HEK293 (cell line): Measurements from ENCODE around the gene RPS6KA5.

Experiments
- CTCF ChIA-PET: fragments of 350-600 bp; formaldehyde crosslinking; extraction: SDS; loops from one replicate; lab custom pipeline; 2021; ENCODE audit warnings: antibody characterized with exemption; lab: Yijun Ruan, JAX
- POLR2A ChIA-PET: fragments of 300-600 bp; formaldehyde crosslinking; extraction: SDS; loops from one replicate; lab custom pipeline; 2020; ENCODE audit warnings: antibody characterized with exemption, inconsistent platforms; lab: Yijun Ruan, JAX
- H3K27ac ChIP-seq: fragments of 200-500 bp; sonication (Bioruptor generic); 2 replicates; pipeline ENCODE4 v1.5.1; 2014; ENCODE audit warnings: low read depth, low read length, control low read depth, inconsistent platforms; ENCODE audit errors: extremely low read depth
- H3K36me3 ChIP-seq, 2 experiments: fragments of 200-500 bp in 1 of 2; sonication (Bioruptor generic) in 1 of 2; 1 replicate in 1 of 2; 2 replicates in 1 of 2; pipeline ENCODE4 v1.5.1; 2014 to 2017; ENCODE audit warnings: inconsistent platforms in 2 of 2, low read length in 2 of 2; ENCODE audit not compliant: control insufficient read depth in 2 of 2, insufficient read depth in 1 of 2
- H3K4me1 ChIP-seq: fragments of 200-500 bp; sonication (Bioruptor generic); 2 replicates; pipeline ENCODE4 v1.5.1; 2014; ENCODE audit warnings: mild to moderate bottlenecking, low read length, inconsistent platforms; ENCODE audit not compliant: control insufficient read depth, insufficient read depth
- H3K4me3 ChIP-seq: 2 replicates; pipeline ENCODE4 v1.5.1; 2011; ENCODE audit warnings: low read depth, mild to moderate bottlenecking, control low read depth, low read length, moderate library complexity
- H3K9me3 ChIP-seq: fragments of 200-500 bp; sonication (Bioruptor generic); 2 replicates; pipeline ENCODE4 v1.5.1; 2014; ENCODE audit warnings: low read depth, low read length, inconsistent platforms; ENCODE audit not compliant: control insufficient read depth, insufficient read depth
- HOXC10 ChIP-seq: sonication (generic); formaldehyde crosslinking; IDR thresholded peaks from 2 replicates; pipeline ENCODE4 v1.8.1; 2023; ENCODE audit warnings: mild to moderate bottlenecking, missing genetic modification reagents
- SALL2 ChIP-seq: fragments of 450-650 bp; formaldehyde crosslinking; IDR thresholded peaks from 2 replicates; pipeline ENCODE4 v1.5.0; 2017; ENCODE audit warnings: missing biosample characterization, mild to moderate bottlenecking, missing genetic modification characterization, borderline replicate concordance
- SP7 ChIP-seq: fragments of 450-650 bp; formaldehyde crosslinking; IDR thresholded peaks from 2 replicates; pipeline ENCODE4 v1.5.1; 2016; ENCODE audit warnings: missing biosample characterization, missing genetic modification characterization
- ZBTB11 ChIP-seq: fragments of 450-650 bp; formaldehyde crosslinking; conservative IDR thresholded peaks from 2 replicates; pipeline ENCODE4 v1.5.1; 2016; ENCODE audit warnings: low read depth, missing biosample characterization, missing genetic modification characterization
- ZBTB21 ChIP-seq: fragments of 450-650 bp; formaldehyde crosslinking; IDR thresholded peaks from 2 replicates; pipeline ENCODE4 v1.5.1; 2017; ENCODE audit warnings: missing biosample characterization, missing genetic modification characterization
- ZBTB7A ChIP-seq: fragments of 450-650 bp; formaldehyde crosslinking; IDR thresholded peaks from 2 replicates; pipeline ENCODE4 v1.5.1; 2016; ENCODE audit warnings: low read depth, missing biosample characterization, missing genetic modification characterization
- ZFP37 ChIP-seq: fragments of 450-650 bp; formaldehyde crosslinking; IDR thresholded peaks from 2 replicates; pipeline ENCODE4 v1.5.1; 2016; ENCODE audit warnings: missing biosample characterization, missing genetic modification characterization
- ZNF10 ChIP-seq: fragments of 450-650 bp; formaldehyde crosslinking; IDR thresholded peaks from 2 replicates; pipeline ENCODE4 v1.5.1; 2017; ENCODE audit warnings: missing biosample characterization, missing genetic modification characterization
- ZNF114 ChIP-seq: fragments of 450-650 bp; formaldehyde crosslinking; IDR thresholded peaks from 2 replicates; pipeline ENCODE4 v1.5.0; 2017; ENCODE audit warnings: missing biosample characterization, missing genetic modification characterization
- ZNF146 ChIP-seq: fragments of 450-650 bp; formaldehyde crosslinking; IDR thresholded peaks from 2 replicates; pipeline ENCODE4 v1.5.1; 2016; ENCODE audit warnings: missing biosample characterization, missing genetic modification characterization
- ZNF16 ChIP-seq: fragments of 450-650 bp; formaldehyde crosslinking; IDR thresholded peaks from 2 replicates; pipeline ENCODE4 v1.5.1; 2016; ENCODE audit warnings: low read depth, missing biosample characterization, missing genetic modification characterization
- ZNF169 ChIP-seq: fragments of 450-650 bp; formaldehyde crosslinking; IDR thresholded peaks from 2 replicates; pipeline ENCODE4 v1.5.1; 2016; ENCODE audit warnings: missing biosample characterization, missing genetic modification characterization
- ZNF18 ChIP-seq: fragments of 450-650 bp; formaldehyde crosslinking; IDR thresholded peaks from 2 replicates; pipeline ENCODE4 v1.5.1; 2016; ENCODE audit warnings: missing biosample characterization, missing genetic modification characterization
- ZNF2 ChIP-seq: fragments of 450-650 bp; formaldehyde crosslinking; IDR thresholded peaks from 2 replicates; pipeline ENCODE4 v1.5.1; 2016; ENCODE audit warnings: missing biosample characterization, missing genetic modification characterization
- ZNF366 ChIP-seq: fragments of 450-650 bp; formaldehyde crosslinking; conservative IDR thresholded peaks from 2 replicates; pipeline ENCODE4 v1.5.1; 2016; ENCODE audit warnings: missing biosample characterization, missing genetic modification characterization
- ZNF398 ChIP-seq: fragments of 450-650 bp; formaldehyde crosslinking; IDR thresholded peaks from 2 replicates; pipeline ENCODE4 v1.5.1; 2017; ENCODE audit warnings: missing biosample characterization, missing genetic modification characterization
- ZNF654 ChIP-seq: fragments of 450-650 bp; formaldehyde crosslinking; IDR thresholded peaks from 2 replicates; pipeline ENCODE4 v1.5.1; 2016; ENCODE audit warnings: low read depth, missing biosample characterization, missing genetic modification characterization
- ZNF660 ChIP-seq: fragments of 450-650 bp; IDR thresholded peaks from 2 replicates; pipeline ENCODE4 v1.5.1; 2018; ENCODE audit warnings: missing biosample characterization, mild to moderate bottlenecking, missing genetic modification characterization
- ZNF704 ChIP-seq: fragments of 450-650 bp; formaldehyde crosslinking; IDR thresholded peaks from 2 replicates; pipeline ENCODE4 v1.5.1; 2016; ENCODE audit warnings: missing biosample characterization, missing genetic modification characterization
- ZNF747 ChIP-seq: fragments of 450-650 bp; formaldehyde crosslinking; IDR thresholded peaks from 2 replicates; pipeline ENCODE4 v1.5.1; 2016; ENCODE audit warnings: missing biosample characterization, missing genetic modification characterization
- ZNF785 ChIP-seq: fragments of 450-650 bp; formaldehyde crosslinking; IDR thresholded peaks from 2 replicates; pipeline ENCODE4 v1.5.1; 2016; ENCODE audit warnings: missing biosample characterization, missing genetic modification characterization
- ZSCAN23 ChIP-seq: fragments of 450-650 bp; formaldehyde crosslinking; IDR thresholded peaks from 2 replicates; pipeline ENCODE4 v1.5.1; 2016; ENCODE audit warnings: missing biosample characterization, missing genetic modification characterization
- TF ChIP-seq, protein P1 (sequence below): fragments of 450-650 bp; formaldehyde crosslinking; IDR thresholded peaks from 2 replicates; pipeline ENCODE4 v1.5.1; 2017; ENCODE audit warnings: missing biosample characterization, missing genetic modification characterization
- TF ChIP-seq, protein P2 (sequence below): fragments of 450-650 bp; formaldehyde crosslinking; IDR thresholded peaks from 2 replicates; pipeline ENCODE4 v1.5.1; 2016; ENCODE audit warnings: missing biosample characterization, missing genetic modification characterization

Gene RPS6KA5

GRCh38 chr14:91100102-91100501, 39.7 kb upstream of the RPS6KA5 start:
- no peak overlapping the region for H3K27ac ChIP-seq
- H3K9me3 ChIP-seq, result no peaks in the 10 kb centered on the region
- CTCF ChIA-PET, result interaction anchor here (1.2 kb wide), 1 partner anchor 56 kb away, joined by 3 read pairs; no protein-coding TSS in a partner anchor
- no peak overlapping the region for H3K4me3 ChIP-seq
- POLR2A ChIA-PET, result interaction anchor here (0.6 kb wide), 1 partner anchor 268 kb away, joined by 3 read pairs; no protein-coding TSS in a partner anchor
- no peaks in the 10 kb centered on the region for H3K36me3 ChIP-seq
- H3K4me1 ChIP-seq, result no peaks in the 10 kb centered on the region
- TF ChIP-seq ZNF747 (tag by site-specific recombination) (no peak), ZNF704 (tag by site-specific recombination) (no peak), ZNF169 (tag by site-specific recombination) (no peak), ZBTB11 (tag by site-specific recombination) (no peak), SP7 (tag by site-specific recombination) (no peak), ZNF114 (tag by site-specific recombination) (no peak), ZFP37 (tag by site-specific recombination) (no peak), ZNF660 (tag by site-specific recombination) (no peak), ZNF654 (tag by site-specific recombination) (no peak), ZSCAN23 (tag by site-specific recombination) (no peak), ZBTB21 (no peak), ZNF366 (tag by site-specific recombination) (no peak), ZNF10 (tag by site-specific recombination) (no peak), ZNF2 (tag by site-specific recombination) (no peak)
- TF ChIP-seq, protein P1, sequence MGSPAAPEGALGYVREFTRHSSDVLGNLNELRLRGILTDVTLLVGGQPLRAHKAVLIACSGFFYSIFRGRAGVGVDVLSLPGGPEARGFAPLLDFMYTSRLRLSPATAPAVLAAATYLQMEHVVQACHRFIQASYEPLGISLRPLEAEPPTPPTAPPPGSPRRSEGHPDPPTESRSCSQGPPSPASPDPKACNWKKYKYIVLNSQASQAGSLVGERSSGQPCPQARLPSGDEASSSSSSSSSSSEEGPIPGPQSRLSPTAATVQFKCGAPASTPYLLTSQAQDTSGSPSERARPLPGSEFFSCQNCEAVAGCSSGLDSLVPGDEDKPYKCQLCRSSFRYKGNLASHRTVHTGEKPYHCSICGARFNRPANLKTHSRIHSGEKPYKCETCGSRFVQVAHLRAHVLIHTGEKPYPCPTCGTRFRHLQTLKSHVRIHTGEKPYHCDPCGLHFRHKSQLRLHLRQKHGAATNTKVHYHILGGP, result no peak
- TF ChIP-seq, protein P2, sequence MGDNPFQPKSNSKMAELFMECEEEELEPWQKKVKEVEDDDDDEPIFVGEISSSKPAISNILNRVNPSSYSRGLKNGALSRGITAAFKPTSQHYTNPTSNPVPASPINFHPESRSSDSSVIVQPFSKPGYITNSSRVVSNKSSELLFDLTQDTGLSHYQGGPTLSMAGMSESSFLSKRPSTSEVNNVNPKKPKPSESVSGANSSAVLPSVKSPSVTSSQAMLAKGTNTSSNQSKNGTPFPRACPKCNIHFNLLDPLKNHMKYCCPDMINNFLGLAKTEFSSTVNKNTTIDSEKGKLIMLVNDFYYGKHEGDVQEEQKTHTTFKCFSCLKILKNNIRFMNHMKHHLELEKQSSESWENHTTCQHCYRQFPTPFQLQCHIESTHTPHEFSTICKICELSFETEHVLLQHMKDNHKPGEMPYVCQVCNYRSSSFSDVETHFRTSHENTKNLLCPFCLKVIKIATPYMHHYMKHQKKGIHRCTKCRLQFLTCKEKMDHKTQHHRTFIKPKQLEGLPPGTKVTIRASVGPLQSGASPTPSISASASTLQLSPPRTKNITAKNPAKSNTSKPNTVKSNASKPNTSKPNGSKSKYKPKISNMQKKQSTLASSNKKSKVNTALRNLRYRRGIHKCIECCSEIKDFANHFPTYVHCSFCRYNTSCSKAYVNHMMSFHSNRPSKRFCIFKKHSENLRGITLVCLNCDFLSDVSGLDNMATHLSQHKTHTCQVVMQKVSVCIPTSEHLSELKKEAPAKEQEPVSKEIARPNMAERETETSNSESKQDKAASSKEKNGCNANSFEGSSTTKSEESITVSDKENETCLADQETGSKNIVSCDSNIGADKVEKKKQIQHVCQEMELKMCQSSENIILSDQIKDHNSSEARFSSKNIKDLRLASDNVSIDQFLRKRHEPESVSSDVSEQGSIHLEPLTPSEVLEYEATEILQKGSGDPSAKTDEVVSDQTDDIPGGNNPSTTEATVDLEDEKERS (tag by site-specific recombination), result no peak
- TF ChIP-seq, all 188 proteins: peak for 0

DNA sequence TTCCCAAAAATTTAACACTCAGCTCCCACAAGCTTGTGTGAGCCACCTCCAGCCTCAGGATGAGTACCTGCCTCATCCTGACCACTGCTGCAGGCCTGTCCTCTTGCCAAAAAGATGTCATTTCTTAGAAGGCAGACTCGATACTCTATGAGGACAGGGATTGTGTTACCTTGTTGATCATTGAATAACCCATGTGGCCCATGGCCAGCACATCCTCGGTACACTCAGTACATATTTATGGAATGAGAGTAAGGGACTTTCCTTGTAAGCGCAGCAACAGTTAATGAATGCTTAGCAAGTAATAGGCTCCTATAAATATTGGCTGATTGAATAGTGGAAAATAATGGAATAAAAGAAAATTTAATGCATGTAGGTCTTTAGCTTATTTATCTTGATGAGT, 38.1 kb upstream of the RPS6KA5 start:
- Histone ChIP-seq H3K36me3 (no peaks in the 10 kb centered on the region), H3K4me3 (no peak overlapping the region), H3K9me3 (no peaks in the 10 kb centered on the region), H3K27ac (no peak overlapping the region), H3K4me1 (no peaks in the 10 kb centered on the region)
- CTCF ChIA-PET, result interaction anchor here (0.6 to 2.1 kb wide), 3 partner anchors 11 to 659 kb away, joined by 3 to 8 read pairs (median 7); no protein-coding TSS in a partner anchor
- POLR2A ChIA-PET, result no interaction called here
- no peak for TF ChIP-seq ZNF146
- no peak for TF ChIP-seq ZNF398 (tag by site-specific recombination)
- TF ChIP-seq ZBTB7A (tag by site-specific recombination), result no peak
- no peak for TF ChIP-seq SALL2 (tag by site-specific recombination)
- TF ChIP-seq ZNF18 (tag by site-specific recombination), result no peak
- no peak for TF ChIP-seq ZNF785
- no peak for TF ChIP-seq HOXC10
- no peak for TF ChIP-seq ZNF16
